ENCODE measurements around the gene ITGA7. TPM values are rescaled to one million over a fixed set of nuclear protein-coding genes. Genes with fewer than 3 reads are reported as not detected.

ITGA7 gene
- total and polyA plus RNA-seq, 2 experiments from 2014 or later, result 39.5 to 101 TPM

DNA sequence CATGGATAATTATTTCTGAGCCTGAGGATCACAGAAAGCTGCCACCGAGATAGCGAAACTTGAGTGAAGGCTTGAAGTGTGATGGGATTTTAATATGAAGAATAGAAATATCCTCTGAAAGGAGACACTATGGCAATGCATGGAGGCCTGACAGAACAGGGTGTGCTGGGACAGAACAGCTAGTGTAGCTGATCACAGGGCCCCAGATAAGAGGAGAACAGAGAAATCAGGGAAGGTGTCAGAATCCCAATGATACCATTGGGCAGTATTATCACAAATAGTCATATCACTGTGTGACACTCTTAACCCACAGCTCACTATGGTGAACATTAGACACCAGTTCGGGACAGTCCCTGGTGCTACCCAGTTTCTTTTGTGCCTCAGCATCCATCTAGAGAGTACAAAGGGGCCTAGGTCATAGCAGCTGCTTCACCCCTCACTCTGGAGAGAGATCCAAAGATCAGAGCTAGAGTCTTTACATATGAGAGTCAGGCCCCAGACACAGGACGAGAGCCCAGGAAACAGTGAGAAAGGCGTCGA lies 71.5 kb downstream of the ITGA7 start:
- DNase-seq (ENCODE audit: low read depth in 1 of 2, low spot score in 1 of 2), result no peak
- TF ChIP-seq, protein P1, sequence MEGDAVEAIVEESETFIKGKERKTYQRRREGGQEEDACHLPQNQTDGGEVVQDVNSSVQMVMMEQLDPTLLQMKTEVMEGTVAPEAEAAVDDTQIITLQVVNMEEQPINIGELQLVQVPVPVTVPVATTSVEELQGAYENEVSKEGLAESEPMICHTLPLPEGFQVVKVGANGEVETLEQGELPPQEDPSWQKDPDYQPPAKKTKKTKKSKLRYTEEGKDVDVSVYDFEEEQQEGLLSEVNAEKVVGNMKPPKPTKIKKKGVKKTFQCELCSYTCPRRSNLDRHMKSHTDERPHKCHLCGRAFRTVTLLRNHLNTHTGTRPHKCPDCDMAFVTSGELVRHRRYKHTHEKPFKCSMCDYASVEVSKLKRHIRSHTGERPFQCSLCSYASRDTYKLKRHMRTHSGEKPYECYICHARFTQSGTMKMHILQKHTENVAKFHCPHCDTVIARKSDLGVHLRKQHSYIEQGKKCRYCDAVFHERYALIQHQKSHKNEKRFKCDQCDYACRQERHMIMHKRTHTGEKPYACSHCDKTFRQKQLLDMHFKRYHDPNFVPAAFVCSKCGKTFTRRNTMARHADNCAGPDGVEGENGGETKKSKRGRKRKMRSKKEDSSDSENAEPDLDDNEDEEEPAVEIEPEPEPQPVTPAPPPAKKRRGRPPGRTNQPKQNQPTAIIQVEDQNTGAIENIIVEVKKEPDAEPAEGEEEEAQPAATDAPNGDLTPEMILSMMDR (IDR thresholded peaks at IDR 0.05; ENCODE audit: low read depth, low read length), result no peak
- H3K9me3 ChIP-seq (ENCODE audit: low read depth), result no peaks in the 10 kb centered on the region
- H3K27ac ChIP-seq, result no peak overlapping the region
- H3K36me3 ChIP-seq, result no peaks in the 10 kb centered on the region
- H3K4me3 ChIP-seq, result no peak overlapping the region
- H3K27me3 ChIP-seq, result peaks cover 16% of the 10 kb centered on the region
- peaks cover 10% of the 10 kb centered on the region for H3K4me1 ChIP-seq (ENCODE audit: low read depth)

Other genes starting within 250 kb of the ITGA7 start
- not detected in 2 replicates for gene OR6C70, start 237.8 kb downstream of the ITGA7 start, total RNA-seq
- gene OR6C70, start 237.8 kb downstream of the ITGA7 start, polyA plus RNA-seq, result not detected in 2 replicates
- not detected in 2 replicates for gene OR6C68, start 215.5 kb downstream of the ITGA7 start, total RNA-seq
- not detected in 2 replicates for gene OR6C68, start 215.5 kb downstream of the ITGA7 start, polyA plus RNA-seq
- not detected in 2 replicates for gene OR6C4, start 158.3 kb downstream of the ITGA7 start, total RNA-seq
- gene OR6C4, start 158.3 kb downstream of the ITGA7 start, polyA plus RNA-seq, result not detected in 2 replicates
- not detected in 2 replicates for gene OR2AP1, start 135.4 kb downstream of the ITGA7 start, total RNA-seq
- not detected in 2 replicates for gene OR2AP1, start 135.4 kb downstream of the ITGA7 start, polyA plus RNA-seq
- gene OR10P1, start 71.0 kb downstream of the ITGA7 start, total RNA-seq, result not detected in 2 replicates
- gene OR10P1, start 71.0 kb downstream of the ITGA7 start, polyA plus RNA-seq, result not detected in 2 replicates
- gene BLOC1S1, start 8.1 kb upstream of the ITGA7 start, total RNA-seq, result 133 and 194 TPM in 2 replicates
- gene BLOC1S1, start 8.1 kb upstream of the ITGA7 start, polyA plus RNA-seq, result 147 and 159 TPM in 2 replicates
- gene RDH5, start 12.5 kb upstream of the ITGA7 start, total RNA-seq, result 10.1 and 11.2 TPM in 2 replicates
- 6.6 and 12.6 TPM in 2 replicates for gene RDH5, start 12.5 kb upstream of the ITGA7 start, polyA plus RNA-seq
- 268 and 584 TPM in 2 replicates for gene CD63, start 21.1 kb upstream of the ITGA7 start, total RNA-seq
- gene CD63, start 21.1 kb upstream of the ITGA7 start, polyA plus RNA-seq, result 694 and 1,103 TPM in 2 replicates
- gene GDF11, start 35.2 kb upstream of the ITGA7 start, total RNA-seq, result 53.1 and 54.2 TPM in 2 replicates
- 13.5 and 14.1 TPM in 2 replicates for gene GDF11, start 35.2 kb upstream of the ITGA7 start, polyA plus RNA-seq
- 131 and 197 TPM in 2 replicates for gene SARNP, start 109.8 kb upstream of the ITGA7 start, total RNA-seq
- 227 and 236 TPM in 2 replicates for gene SARNP, start 109.8 kb upstream of the ITGA7 start, polyA plus RNA-seq
- gene ORMDL2, start 110.1 kb upstream of the ITGA7 start, total RNA-seq, result 9.0 and 9.4 TPM in 2 replicates
- 54.3 and 58.9 TPM in 2 replicates for gene ORMDL2, start 110.1 kb upstream of the ITGA7 start, polyA plus RNA-seq
- gene DNAJC14, start 121.7 kb upstream of the ITGA7 start, total RNA-seq, result 35.1 and 35.2 TPM in 2 replicates
- 26.2 and 29.5 TPM in 2 replicates for gene DNAJC14, start 121.7 kb upstream of the ITGA7 start, polyA plus RNA-seq
- gene MMP19, start 135.0 kb upstream of the ITGA7 start, total RNA-seq, result 0.39 TPM in 1 of 2 replicates, not detected in the other
- gene MMP19, start 135.0 kb upstream of the ITGA7 start, polyA plus RNA-seq, result 0.24 and 1.4 TPM in 2 replicates
- gene PYM1, start 220.0 kb upstream of the ITGA7 start, total RNA-seq, result 55.3 and 56.3 TPM in 2 replicates
- 63.2 and 82.9 TPM in 2 replicates for gene PYM1, start 220.0 kb upstream of the ITGA7 start, polyA plus RNA-seq
- 18.3 and 28.6 TPM in 2 replicates for gene DGKA, start 223.3 kb upstream of the ITGA7 start, total RNA-seq
- 34.4 and 46.6 TPM in 2 replicates for gene DGKA, start 223.3 kb upstream of the ITGA7 start, polyA plus RNA-seq